Osteoblast (primary cell): ENCODE results near the gene JPH3. TPM values are rescaled to one million over a fixed set of nuclear protein-coding genes. Genes with fewer than 3 reads are reported as not detected.

Source experiments
- DNase-seq: peaks from one replicate; pipeline ENCODE4 v3.0.0; 2011; ENCODE audit warnings: low spot score, mixed read lengths; ENCODE audit not compliant: insufficient read length; ENCODE audit errors: missing footprints
- H2AFZ ChIP-seq: 2 replicates; pipeline ENCODE4 v1.6.0; 2011; ENCODE audit warnings: mild to moderate bottlenecking, low read length
- H3K27ac ChIP-seq: 2 replicates; pipeline ENCODE4 v1.5.1; 2011; ENCODE audit warnings: mild to moderate bottlenecking, low read depth, low read length, moderate library complexity
- H3K27me3 ChIP-seq: 2 replicates; pipeline ENCODE4 v1.6.0; 2012; ENCODE audit warnings: mild to moderate bottlenecking, control low read depth, inconsistent platforms, low read length, moderate library complexity; ENCODE audit not compliant: insufficient read depth
- H3K36me3 ChIP-seq: 2 replicates; pipeline ENCODE4 v1.5.1; 2011; ENCODE audit warnings: mild to moderate bottlenecking, low read length, control low read depth, moderate library complexity; ENCODE audit not compliant: insufficient read depth
- H3K4me1 ChIP-seq: 2 replicates; pipeline ENCODE4 v1.5.1; 2011; ENCODE audit warnings: mild to moderate bottlenecking, low read length, control low read depth, moderate library complexity; ENCODE audit not compliant: insufficient read depth
- H3K4me2 ChIP-seq: 2 replicates; pipeline ENCODE4 v1.6.0; 2011; ENCODE audit warnings: mild to moderate bottlenecking, low read length; ENCODE audit not compliant: insufficient read depth
- H3K4me3 ChIP-seq: fragments of 200-600 bp; sonication (generic); 3 replicates; pipeline ENCODE4 v1.5.1; 2012; ENCODE audit warnings: mild to moderate bottlenecking, low read length, inconsistent platforms; ENCODE audit not compliant: insufficient read depth
- H3K79me2 ChIP-seq: 2 replicates; pipeline ENCODE4 v1.6.0; 2012; ENCODE audit warnings: mild to moderate bottlenecking, low read length, control low read depth, inconsistent platforms; ENCODE audit not compliant: insufficient read depth
- H3K9me3 ChIP-seq: 2 replicates; pipeline ENCODE4 v1.5.1; 2011; ENCODE audit warnings: low read depth, low read length, control low read depth
- H4K20me1 ChIP-seq: 2 replicates; pipeline ENCODE4 v1.6.0; 2012; ENCODE audit warnings: mild to moderate bottlenecking, low read length, control low read depth; ENCODE audit not compliant: insufficient read depth
- total RNA-seq: library from RNA; depleted of rRNA; stranded (reverse); fragments of >200 nt; gene quantifications from 2 replicates; pipeline ENCODE4 v1.2.3, GENCODE V29; 2012
- TF ChIP-seq, protein P1 (sequence below): IDR thresholded peaks from 2 replicates; pipeline ENCODE4 v1.5.1; 2011; ENCODE audit warnings: mild to moderate bottlenecking, low read depth, low read length, moderate library complexity; ENCODE audit errors: extremely low read depth

Gene JPH3
- total RNA-seq, 1 donor: not detected

DNA sequence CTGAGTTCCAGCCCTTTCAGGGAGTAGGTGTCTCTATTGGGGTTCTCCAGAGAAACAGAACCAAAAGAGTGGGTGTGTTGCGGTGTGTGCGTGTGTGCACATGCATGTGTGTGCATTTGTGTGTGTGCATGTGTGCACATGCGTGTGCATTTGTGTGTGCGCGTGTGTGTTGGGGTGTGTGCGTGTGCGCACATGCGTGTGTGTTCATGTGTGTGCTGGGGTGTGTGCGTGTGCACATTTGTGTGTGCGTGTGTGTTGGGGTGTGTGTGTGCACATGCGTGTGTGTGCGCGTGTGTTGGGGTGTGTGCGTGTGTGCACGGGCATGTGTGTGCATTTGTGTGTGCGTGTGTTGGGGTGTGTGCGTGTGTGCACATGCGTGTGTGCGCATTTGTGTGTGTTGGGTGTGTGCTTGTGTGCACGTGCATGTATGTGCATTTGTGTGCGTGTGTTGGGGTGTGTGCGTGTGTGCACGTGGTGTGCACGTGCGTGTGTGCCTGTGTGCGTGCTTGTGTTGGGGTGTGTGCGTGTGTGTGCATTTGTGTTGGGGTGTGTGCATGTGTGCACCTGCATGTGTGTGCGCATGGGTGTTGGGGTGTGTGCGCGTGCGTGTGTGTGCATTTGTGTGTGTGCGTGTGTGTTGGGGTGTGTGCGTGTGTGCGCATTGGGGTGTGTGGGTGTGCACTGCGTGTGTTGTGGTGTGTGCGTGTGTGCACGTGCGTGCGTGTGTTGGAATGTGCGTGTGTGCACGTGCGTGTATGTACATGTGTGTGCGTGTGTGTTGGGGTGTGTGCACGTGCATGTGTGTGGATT, 38.4 kb upstream of the JPH3 start:
- no peaks in the 10 kb centered on the region for H3K4me1 ChIP-seq
- no peaks in the 10 kb centered on the region for H3K9me3 ChIP-seq
- H3K27ac ChIP-seq: no peak overlapping the region
- no peaks in the 10 kb centered on the region for H3K27me3 ChIP-seq
- no peak overlapping the region for H3K4me3 ChIP-seq
- H4K20me1 ChIP-seq: no peaks in the 10 kb centered on the region
- H3K4me2 ChIP-seq: no peak overlapping the region
- H3K79me2 ChIP-seq: no peaks in the 10 kb centered on the region
- H2AFZ ChIP-seq: no peak overlapping the region
- peak; percentile 34 for DNase-seq
- TF ChIP-seq, protein P1, sequence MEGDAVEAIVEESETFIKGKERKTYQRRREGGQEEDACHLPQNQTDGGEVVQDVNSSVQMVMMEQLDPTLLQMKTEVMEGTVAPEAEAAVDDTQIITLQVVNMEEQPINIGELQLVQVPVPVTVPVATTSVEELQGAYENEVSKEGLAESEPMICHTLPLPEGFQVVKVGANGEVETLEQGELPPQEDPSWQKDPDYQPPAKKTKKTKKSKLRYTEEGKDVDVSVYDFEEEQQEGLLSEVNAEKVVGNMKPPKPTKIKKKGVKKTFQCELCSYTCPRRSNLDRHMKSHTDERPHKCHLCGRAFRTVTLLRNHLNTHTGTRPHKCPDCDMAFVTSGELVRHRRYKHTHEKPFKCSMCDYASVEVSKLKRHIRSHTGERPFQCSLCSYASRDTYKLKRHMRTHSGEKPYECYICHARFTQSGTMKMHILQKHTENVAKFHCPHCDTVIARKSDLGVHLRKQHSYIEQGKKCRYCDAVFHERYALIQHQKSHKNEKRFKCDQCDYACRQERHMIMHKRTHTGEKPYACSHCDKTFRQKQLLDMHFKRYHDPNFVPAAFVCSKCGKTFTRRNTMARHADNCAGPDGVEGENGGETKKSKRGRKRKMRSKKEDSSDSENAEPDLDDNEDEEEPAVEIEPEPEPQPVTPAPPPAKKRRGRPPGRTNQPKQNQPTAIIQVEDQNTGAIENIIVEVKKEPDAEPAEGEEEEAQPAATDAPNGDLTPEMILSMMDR: no peak
- no peaks in the 10 kb centered on the region for H3K36me3 ChIP-seq

DNA sequence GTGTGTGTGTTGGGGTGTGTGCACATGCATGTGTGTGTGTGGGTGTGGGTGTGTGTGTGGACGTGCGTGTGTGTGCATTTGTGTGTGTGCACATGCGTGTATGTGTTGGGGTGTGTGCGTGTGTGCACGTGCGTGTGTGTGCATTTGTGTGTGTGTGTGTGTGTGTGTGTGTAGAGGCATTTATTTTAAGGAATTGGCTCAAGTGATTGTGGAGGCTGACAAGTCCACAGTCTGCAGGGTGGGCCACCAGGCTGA, 37.9 kb upstream of the JPH3 start:
- Histone ChIP-seq H4K20me1 (no peaks in the 10 kb centered on the region), H3K27me3 (no peaks in the 10 kb centered on the region), H3K27ac (no peak overlapping the region), H3K4me3 (no peak overlapping the region), H3K79me2 (no peaks in the 10 kb centered on the region), H2AFZ (no peak overlapping the region), H3K4me2 (no peak overlapping the region), H3K9me3 (no peaks in the 10 kb centered on the region), H3K36me3 (no peaks in the 10 kb centered on the region), H3K4me1 (no peaks in the 10 kb centered on the region)
- TF ChIP-seq, protein P1: no peak
- DNase-seq: no peak

DNA sequence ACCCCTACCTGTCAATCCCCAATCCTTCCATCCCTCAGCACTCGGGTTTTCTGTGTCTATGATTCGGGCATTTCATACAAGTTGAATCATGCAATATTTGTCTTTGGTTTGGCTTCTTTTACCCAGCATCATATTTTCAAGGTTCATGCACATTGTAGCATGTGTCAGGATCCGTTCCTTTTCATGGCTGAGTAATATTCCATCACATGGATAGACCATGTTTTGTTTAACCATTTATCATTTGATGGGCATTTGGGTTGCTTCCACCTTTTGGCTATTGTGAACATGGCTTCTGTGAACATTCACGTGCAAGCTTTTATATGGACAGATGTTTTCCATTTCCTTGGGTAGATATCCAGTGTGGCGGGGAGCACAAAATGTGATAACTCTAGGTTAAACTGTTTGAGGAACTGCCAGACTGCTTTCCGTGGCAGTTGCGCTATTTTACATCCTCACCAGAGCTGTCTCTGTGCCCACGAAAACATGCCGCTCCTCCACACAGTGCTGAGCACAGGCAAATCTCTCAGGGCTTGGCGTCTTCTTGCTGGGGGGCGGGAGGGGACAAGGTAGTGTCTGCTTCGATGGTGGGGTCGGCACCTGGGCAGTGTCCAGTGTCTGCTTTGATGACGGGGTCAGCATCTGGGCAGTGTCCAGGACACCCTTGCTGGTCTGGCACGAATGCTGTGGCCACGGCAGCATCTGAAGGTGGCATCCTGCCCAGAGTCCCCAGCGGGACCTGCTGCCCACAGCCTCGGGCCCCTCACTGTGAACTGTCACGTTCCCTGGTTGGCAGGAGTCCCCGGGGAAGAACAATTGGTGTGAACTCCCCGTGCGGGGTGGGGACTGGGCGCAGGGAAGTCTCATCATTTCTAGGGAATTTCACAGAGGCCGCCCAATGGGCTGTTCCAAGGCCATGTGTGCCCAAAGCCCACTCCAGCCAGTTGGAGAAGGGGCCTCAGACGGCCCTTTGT, 32.4 kb upstream of the JPH3 start:
- Histone ChIP-seq H3K4me3 (no peak overlapping the region), H3K36me3 (no peaks in the 10 kb centered on the region), H3K27me3 (no peaks in the 10 kb centered on the region), H3K4me1 (no peaks in the 10 kb centered on the region), H3K27ac (no peak overlapping the region), H4K20me1 (no peaks in the 10 kb centered on the region), H2AFZ (no peak overlapping the region), H3K79me2 (no peaks in the 10 kb centered on the region), H3K9me3 (no peaks in the 10 kb centered on the region), H3K4me2 (no peak overlapping the region)
- TF ChIP-seq, protein P1: no peak
- peak; percentile 82 for DNase-seq

DNA sequence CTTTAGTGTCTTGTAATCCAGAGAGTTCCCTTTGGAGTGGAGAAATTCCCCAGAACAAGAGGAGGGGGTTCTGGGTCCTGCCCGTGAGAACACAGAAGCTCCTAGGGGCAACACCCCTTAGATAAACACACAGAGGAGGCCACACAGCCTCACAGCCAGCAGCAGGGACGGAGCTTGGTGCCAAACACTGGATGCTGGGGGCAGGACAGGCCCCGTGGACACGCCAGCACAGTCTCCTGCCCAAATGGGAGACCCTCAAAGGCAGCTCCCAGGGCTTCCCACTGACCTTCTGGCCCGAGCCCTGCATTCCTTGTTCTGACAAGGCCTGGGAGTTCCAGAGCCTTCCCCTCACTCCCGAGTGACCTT, 31.8 kb upstream of the JPH3 start:
- Histone ChIP-seq H3K9me3 (no peaks in the 10 kb centered on the region), H3K27ac (no peak overlapping the region), H3K4me1 (no peaks in the 10 kb centered on the region), H3K4me2 (no peak overlapping the region), H3K4me3 (no peak overlapping the region), H3K27me3 (no peaks in the 10 kb centered on the region), H3K79me2 (no peaks in the 10 kb centered on the region), H4K20me1 (no peaks in the 10 kb centered on the region), H3K36me3 (no peaks in the 10 kb centered on the region), H2AFZ (no peak overlapping the region)
- DNase-seq: peak; percentile 49
- TF ChIP-seq, protein P1: no peak
